Stromal cell of bone marrow (primary cell): Measurements from ENCODE around the gene IL16.
"Not testable (repeated sequence)": the region's sequence is repeated elsewhere in the genome, so short reads cannot be mapped to it uniquely, and the experiment has no call there.

Experiments
- DNase-seq: peaks from one replicate; pipeline ENCODE4 v3.0.0-alpha.2; 2012; ENCODE audit warnings: low read depth

IL16 gene

DNA sequence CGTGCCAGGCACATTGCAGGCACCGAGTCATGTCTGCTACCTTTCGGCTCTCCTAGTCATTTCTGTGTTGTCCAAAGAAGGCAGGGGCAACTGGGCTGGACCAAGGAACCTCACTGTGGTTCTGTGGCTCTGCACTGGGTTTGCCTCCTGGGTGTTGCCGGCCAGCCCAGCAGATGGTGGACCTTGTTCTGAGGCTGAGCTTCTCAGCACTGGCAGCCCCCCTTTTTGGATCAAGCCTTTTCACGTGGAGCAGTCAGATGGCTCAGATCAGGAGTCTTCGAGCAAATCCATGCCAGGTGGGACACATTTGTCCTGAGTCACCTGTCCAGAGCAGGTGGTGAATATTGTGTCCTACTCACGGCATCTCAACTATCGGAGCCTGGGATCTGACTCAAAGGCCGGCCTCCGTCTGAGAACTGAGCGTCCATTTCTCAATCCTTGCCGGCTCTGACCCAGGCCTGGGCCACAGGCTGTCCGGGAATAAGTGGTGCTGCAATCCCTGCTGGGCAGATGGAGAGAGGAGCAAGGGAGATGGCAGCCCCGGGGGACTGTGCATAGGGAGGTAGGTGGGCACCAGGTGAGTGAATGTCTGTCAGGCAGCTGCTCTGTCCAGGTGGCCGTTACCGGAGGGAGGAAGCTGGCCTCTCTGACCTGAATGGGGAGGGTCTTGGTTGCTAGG, at the start of gene IL16:
Gene IL16 (plus strand): TSS at position 304 of the 679 bp plus-strand sequence. CDS start 28,521 bp downstream, outside the sequence.
- DNase-seq, result no peak

DNA sequence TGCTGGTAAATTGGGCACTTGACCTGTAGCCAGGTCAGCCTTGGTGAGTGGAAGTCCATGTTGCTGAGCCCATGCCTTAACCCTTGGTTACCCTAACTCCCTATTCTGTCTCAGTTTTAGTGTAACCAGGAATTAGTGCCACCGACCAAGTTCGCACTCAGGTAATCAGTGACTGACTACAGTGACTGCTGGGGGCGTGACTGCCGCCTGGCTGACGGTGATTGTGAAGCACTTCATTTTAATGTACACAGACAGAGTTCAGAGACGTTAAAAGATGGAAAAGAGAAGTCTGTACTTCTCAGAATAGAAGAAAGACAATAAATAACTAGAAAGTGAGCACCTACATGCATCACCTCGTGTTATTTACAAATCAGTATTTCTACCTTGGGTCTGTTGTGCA, 45.3 kb upstream of the IL16 start:
- DNase-seq, result no peak

DNA sequence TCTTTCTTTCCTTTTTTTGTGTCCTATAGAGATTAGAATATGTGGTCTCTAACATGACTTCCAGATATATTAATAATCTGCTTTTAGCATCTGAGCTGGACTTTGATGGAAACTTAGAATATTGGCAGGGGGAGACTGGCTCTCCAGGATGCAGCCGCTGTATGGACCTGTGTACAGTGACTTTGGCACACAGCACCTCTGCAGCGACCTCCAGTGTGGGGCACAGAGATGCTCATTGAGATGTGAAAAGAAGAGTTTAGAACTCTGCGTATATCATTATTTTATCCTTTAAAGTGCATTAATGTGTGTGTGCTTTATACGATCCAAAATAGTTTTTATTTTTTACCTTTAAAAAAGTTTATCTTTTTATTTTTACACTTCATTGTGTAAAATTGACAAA, 44.3 kb upstream of the IL16 start:
- no peak for DNase-seq

DNA sequence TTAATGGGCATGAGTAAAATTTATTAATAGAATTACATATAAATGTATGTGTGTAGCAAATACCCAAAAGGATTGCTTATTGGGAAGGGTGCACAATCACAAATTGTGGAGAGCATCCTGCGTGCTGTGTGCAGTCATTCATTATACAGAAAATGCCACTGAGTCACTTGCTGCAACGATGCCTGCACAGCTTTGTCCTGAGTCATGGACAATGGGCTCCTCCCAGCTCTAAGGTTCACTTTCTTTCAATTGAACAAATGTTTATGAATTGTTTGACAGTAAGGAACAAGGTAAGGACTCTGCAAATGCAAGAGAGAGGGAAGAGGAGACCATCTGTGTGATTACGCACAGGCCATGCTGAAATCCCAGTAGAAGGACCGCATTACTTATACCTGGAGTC, 43.9 kb upstream of the IL16 start:
- DNase-seq, result no peak

DNA sequence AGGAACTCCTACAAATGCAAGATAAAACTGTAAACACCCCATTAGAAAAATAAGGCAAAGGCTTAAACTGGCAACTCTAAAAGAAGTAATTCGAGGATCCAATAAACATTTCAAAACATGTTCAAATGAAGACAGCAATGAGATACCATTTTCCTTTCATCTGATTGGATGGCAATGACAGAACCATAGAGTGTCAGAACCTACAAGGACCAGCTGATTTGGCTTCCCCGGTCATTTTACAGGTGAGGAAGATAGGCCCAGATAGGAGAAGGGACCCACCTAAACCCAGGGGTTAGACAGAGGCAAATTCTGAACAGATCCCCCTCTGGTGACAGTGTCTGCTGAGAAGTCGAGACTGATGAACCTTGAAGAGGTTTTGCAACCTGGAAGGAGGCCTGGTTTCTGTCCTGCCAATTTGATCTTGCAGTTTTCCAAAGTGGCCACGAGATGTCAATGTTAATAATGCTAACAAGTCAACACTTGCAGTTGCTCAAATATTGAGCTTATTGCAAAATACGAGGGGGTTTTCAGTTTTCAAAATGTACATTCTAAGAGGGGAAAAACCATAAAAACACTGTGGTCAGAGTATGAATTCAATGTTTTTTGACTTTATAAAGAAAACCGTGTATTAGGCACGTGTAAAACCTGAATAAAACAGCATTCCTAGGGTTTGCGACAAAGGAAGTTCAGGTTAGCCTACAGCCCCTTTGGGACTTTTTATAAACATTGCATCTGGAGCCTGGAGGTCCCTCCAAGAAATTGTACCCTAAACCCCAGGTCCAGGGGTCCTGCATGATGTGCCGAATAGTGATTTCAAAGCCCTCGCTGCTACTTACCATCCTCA, 41.1 kb upstream of the IL16 start:
- DNase-seq, result peak; percentile 52

DNA sequence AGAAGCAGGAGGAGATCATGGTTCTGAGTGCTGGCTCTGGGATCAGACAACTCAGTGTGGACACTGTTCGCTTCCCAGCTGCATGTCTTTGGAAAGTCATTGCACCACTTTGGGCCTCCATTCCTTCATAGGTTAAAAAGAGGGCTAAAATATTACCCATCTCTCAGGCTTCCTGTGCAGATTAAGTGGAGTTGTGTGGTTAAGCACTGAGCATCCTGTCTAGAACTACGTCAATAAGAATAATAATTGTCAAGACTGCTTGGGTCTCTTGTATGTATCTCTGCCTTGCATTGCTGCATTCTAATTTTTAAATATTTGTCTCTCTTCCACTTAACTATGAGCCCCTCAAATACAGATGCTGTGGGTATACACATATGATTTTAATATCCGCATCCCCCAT, 40.4 kb upstream of the IL16 start:
- no peak for DNase-seq

DNA sequence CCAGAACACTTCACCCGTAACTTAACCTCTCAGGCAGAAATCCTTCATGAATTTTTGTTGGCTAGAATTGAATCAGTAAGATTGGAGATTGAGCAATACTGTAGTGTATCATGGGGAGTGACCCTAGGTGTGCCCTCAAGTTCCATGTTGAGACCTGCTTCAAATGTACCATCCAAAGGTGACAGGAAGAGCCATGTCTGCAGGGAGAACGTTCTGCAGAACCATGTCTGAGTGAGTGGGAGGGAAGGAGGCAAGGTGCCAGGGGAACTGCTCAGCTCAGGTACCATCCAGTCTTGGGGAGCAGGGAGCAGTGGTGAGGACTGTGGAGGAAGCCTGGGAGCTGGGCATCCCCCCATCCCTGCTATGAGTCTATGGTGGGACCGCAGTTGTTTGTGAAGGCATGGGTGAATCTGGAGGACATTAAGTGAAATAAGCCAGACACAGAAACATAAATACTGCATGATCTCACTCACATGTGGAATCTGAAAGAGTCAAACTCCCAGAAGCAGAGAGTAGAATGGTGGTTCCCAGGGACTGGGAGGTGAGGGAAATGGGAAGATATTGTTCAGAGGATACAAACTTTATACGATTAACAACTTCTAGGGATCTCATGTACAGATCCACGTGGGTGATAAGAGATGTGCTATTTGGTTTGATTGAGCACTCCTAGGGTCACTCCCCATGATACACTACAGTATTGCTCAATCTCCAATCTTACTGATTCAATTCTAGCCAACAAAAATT, 39.3 kb upstream of the IL16 start:
- DNase-seq, result no peak

DNA sequence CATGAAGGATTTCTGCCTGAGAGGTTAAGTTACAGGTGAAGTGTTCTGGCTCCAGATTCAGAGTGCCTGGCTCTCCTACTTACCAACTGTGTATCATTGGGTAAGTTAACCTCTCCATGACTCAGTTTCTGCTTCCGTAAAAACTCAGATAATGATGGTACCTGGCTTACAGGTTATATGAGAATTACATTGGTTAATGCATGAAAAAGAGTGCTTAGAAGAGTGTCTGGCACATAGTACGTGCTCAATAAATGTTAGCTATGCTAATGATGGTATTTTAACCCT, 38.8 kb upstream of the IL16 start:
- no peak for DNase-seq

DNA sequence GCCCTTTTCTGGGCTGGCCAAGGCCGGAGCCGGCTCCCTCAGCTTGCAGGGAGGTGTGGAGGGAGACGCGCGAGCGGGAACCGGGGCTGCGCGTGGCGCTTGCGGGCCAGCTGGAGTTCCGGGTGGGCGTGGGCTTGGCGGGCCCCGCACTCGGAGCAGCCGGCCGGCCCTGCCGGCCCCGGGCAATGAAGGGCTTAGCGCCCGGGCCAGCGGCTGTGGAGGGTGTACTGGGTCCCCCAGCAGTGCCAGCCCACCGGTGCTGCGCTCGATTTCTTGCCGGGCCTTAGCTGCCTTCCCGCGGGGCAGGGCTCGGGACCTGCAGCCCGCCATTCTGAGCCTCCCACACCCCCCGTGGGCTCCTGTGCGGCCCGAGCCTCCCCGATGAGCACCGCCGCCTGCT, 38.1 kb upstream of the IL16 start:
- DNase-seq, result not testable (repeated sequence)

DNA sequence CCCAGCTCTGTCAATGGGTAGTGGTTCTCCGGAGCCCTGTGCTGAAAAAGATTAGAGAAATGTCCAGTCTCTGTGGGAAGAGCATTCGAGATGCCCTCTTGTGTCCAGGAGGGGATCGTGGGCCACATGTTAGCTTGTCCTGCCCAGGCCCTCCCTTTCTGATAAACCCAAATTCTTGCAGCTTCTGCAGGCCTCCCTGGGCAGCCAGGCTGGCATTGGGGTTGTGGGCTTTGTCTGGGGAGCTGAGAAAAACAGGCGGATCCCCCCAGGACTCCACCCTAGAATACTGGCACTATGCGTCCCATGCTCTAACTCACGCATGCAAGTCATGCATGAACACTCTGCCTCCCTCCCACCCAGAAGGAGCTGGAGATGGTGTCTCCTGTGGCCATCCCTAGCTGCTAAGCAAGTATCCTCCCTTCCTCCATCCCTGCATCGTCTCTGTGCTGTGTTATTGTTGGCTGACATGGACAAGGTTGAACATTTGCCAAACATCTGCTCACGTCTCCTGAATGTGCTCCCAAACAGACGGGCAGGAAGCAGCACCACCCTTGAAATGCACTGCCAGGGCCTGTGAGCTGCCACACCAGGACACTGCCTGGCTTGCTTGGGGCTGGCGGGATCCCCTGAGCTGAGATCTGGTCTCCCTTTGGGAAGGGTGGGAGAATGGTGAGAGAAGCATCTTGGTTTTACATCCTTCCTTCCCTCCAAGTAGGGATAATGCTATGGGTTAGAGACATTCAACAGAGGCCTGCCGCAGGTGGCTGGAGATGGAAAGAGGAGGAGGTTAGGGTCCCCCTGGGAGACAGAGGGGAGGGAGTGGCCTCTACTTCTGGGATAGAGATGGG, 36.1 kb upstream of the IL16 start:
- peak; percentile 75 for DNase-seq

DNA sequence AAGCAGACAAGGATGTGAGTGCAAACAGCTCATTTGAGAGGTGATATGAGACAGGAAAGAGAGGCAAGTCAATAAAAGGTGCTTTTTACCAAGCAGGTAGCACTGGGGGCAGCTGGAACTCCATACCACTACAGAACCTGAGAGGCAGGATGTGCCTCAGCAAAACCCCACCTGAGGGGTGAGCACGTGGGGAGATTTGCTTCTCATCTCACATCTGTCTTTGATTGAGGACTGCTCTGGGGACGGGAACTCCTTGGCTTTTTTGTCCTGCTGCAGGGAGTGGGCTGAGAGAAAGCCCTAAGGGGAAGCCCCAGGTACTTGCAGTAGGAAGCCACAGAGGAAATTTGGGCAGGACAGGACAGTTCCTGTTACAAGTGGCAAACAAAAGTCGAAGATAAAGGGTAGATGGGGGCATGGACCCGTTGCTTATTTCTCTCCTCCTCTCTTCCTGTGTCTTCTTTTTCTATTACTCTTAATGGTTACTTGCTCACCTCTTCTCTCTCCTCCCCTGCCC, 35.5 kb upstream of the IL16 start:
- DNase-seq, result no peak

DNA sequence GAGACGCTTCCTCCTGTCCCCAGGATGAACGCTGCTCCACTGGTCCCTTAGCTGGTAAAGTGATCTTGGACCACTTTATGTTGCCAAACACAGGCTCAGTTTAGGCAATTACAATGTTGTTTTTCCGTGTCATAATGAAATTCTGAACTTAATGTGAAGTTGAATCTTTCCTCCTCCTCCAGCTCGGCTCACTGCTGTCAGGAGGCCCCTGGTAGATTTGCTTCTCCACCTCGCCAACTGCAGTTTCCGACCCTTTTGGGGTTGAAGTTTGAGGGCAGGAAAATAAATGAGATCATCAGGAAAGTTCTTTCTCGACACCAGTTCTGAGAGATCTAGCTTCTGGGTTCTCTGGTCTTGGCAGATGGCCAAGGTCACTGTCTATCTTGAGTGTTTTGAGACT, 34.8 kb upstream of the IL16 start:
- no peak for DNase-seq

DNA sequence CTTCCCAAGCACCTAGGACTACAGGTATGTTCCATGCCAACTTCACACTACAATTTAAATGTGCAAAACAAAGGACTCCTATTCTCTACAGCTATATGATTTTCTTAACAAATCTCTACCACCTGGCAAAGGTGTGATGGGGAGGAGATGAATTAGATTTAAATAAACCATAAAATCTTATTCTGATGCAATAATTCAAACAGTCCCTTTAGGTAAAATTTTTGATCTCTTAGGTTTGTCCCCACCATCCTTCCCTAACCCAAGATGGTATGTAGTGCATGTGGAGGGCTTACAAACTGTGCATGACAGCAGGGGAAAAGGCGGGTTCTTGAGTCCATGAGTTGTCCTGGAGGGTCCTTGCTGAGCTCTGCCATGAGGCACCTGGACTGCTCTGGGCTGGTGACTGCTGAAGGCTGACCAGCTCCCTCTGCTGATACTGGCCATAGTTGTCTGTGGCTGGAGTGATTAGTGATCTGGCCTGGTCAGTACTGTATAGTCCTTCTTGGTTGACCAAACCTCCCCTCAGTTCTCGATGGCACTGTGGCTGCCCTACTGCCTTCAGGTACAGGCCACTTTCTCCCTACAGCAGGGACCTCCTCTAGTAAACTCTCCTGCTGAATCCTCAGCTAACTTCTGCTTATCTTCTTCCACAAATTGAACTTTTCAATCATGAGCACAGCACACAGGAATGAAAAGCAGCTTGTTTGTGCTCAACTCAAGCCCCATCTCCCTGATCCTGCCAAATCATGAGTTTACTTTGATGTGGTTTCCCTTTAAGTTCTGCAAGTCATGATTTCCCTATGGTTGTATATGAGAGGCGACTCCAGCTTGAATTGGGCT, 32.5 kb upstream of the IL16 start:
- DNase-seq, result peak; percentile 46

DNA sequence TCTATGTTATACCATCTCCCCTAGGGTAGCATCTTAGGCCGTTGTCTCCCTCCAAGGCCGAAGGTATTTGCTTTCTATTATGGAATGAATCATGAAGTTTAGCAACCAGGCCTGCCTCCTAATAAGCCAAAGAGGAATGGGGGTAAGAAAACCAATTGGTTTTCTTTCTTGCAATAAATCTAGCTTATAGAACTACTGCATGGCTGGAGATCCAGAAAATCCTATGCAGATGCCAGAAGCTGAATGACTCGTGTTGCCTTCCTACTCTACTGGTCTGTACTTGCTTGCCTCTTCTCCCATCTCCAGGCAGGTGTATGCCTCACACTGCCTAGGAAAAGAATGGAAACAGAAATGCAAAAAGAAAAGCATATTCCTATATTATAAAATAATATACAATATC, 31.1 kb upstream of the IL16 start:
- no peak for DNase-seq

DNA sequence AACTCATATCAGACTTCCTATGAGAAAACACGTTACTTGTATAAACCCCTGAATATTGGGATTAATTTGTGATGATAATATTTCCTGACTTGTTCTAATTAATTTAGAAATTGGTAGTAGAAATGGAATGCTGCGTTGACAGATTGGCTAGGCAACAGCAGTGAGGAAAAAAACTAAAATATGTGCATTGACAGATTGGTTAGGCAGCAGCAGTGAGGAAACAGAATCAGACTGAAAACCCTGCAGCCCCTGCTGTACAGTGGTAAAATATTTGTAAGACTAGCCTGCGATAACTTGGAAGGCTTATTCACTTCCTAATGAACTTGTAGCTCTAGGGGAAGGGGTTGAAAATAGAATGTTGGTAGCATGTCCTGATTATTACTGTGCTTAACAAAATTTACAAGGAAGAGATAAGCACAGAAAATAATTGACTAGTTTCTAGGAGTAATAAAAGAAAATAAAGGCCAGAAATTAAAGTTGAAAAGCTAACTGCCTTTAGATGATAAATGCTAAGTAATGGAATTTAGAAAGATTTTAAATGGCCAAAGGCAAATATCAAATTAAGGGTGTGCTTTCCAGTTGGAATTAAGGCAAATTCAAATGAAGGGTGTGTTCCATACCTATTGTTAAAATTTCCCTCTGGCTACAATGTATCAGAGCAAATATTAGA, 29.9 kb upstream of the IL16 start:
- no peak for DNase-seq

DNA sequence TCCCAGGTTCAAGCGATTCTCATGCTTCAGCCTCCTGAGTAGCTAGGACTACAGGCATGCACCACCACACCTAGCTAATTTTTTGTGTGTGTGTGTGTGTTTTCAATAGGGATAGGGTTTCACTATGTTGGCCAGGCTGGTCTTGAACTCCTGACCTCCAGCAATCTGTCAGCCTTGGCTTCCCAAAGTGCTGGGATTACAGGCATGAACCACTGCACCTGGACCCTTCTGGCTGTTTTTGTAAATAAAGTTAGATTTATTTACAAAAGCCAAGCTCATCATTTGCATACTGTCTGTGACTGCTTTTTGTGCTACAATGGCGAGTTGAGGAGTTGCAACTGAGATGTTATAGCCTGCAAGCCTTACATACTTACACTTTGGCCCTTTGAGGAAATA, 28.6 kb upstream of the IL16 start:
- no peak for DNase-seq

DNA sequence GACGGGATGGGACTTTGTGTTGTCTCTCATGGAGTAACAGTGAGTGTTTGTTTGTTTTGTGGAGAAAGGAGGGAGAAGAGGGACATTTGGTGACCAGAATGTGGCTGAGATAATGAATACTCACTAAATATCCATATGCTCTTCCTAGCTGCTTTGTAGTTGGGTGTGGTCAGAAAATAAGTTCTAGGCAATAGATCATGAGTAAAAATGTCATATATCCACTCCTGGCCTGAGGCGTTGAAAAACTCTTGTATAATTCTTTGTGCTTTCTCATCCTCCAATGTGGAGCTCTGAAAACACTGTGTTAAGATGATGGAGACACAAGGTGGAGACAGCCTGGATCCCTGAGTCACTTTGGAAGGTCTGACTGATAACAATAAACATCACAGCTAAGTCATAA, 28.0 kb upstream of the IL16 start:
- no peak for DNase-seq

DNA sequence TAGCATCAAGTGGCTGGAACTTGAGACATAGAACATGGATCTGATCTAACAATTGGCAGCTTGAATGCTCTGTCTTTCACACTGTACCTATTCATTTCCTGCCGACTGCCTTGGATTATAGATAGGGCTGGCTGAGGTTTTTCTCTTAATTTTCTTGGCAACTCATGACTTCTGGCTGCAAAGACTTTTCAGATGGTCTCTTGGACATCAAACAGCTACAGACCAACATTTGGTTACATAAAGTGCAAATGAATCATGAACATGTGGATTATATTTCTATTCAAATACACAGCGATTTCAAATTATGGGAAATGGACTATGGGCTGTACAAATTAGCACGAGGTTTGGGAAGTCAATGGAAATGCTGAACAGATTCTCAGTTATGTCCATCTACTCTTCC, 26.2 kb upstream of the IL16 start:
- peak; percentile 64 for DNase-seq

DNA sequence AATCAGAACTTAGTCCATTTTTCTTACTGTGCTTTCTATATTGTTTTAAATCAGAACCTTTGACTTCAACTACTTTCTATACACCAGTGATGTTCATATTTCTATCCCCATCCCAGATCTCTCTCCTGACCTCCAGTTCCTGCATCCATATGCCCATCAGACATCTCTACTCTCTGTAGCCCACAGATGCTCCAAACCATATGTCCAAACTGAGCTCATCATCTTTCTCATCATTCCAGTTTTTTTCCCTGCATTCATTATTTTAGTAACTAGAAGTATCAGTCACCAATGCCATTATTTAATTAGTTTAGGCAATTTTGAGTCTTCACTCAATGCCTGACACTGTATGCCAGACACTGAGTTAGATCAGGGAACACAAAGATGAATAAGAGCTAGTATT, 25.4 kb upstream of the IL16 start:
- DNase-seq, result no peak

DNA sequence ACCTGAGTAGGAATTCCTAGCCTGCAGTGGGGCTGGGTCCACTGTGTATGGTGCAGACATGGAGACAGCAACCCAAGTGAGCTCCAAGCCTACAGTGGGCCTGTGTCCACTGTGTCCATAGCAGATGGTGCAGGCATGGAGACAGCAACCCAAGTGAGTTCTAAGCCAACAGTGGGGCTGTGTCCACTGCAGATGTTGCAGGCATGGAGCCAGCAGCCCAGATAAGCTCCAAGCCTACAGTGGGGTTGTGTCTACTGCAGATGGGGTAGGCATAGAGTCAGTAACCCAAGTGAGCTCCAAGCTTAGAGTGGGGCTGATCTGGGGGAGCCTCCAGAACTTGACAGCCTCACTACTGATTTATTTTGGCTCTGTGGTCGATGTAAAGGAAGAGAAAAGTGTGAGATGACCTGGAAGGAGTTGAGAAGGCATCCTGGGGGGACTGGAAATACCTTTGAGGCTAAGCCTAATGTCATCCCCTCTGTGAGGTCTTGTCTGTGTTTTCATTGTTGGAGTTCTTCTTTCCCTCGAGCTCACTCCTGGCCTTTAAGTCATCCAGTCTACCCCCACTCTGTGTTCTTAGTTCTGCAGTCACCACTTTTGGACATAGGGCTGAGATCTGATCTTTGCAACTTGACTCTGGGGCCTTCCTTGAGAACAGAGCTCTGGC, 22.4 kb upstream of the IL16 start:
- DNase-seq, result no peak
